Measurements from ENCODE around the gene ZNF814.
"Not testable (repeated sequence)": the region's sequence is repeated elsewhere in the genome, so short reads cannot be mapped to it uniquely, and the experiment has no call there.

DNA sequence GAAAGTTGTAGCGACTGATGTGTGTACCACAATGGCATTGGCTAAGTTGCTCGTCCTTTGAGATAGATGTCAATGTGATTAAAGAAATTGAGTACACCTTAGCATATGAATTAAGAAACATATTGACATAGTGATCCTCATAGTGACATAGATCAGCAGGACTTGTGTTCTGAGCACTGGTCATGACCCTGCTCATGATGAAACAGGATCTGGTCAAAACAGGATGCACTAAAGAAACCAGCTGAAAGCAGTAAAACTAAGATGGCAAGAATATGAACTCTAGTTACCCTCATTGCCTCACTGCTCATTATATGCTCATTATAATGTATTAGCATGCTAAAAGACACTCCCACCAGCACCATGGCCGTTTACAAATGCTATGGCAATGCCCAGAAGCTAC is 41.7 kb downstream of the ZNF814 start:
- not testable (repeated sequence) for TF ChIP-seq POLR2A (IDR thresholded peaks at IDR 0.05)
- TF ChIP-seq, protein P1, sequence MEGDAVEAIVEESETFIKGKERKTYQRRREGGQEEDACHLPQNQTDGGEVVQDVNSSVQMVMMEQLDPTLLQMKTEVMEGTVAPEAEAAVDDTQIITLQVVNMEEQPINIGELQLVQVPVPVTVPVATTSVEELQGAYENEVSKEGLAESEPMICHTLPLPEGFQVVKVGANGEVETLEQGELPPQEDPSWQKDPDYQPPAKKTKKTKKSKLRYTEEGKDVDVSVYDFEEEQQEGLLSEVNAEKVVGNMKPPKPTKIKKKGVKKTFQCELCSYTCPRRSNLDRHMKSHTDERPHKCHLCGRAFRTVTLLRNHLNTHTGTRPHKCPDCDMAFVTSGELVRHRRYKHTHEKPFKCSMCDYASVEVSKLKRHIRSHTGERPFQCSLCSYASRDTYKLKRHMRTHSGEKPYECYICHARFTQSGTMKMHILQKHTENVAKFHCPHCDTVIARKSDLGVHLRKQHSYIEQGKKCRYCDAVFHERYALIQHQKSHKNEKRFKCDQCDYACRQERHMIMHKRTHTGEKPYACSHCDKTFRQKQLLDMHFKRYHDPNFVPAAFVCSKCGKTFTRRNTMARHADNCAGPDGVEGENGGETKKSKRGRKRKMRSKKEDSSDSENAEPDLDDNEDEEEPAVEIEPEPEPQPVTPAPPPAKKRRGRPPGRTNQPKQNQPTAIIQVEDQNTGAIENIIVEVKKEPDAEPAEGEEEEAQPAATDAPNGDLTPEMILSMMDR (IDR thresholded peaks at IDR 0.05): not testable (repeated sequence)

Data from vagina (tissue), 2 donors.